Measurements from ENCODE around the gene CDC42BPG. TPM values are rescaled to one million over a fixed set of nuclear protein-coding genes. Genes with fewer than 3 reads are reported as not detected.
A peak's percentile ranks its signal among the peaks of the same experiment; 100 is the strongest.

Gene CDC42BPG
- total RNA-seq, 1 experiment from 2014 or later, result 21.6 TPM

GRCh38 chr11:64876835-64877341, 32.4 kb upstream of the CDC42BPG start (continued):
- no peak for TF ChIP-seq ZNF232 (CRISPR knock-in tag; IDR thresholded peaks at IDR 0.05)
- no peak for TF ChIP-seq NFATC4 (CRISPR knock-in tag; IDR thresholded peaks at IDR 0.05)

- TF ChIP-seq ATF2 (CRISPR knock-in tag; IDR thresholded peaks at IDR 0.05; ENCODE audit: borderline replicate concordance, low read depth) (no peak), SMAD3 (CRISPR knock-in tag; IDR thresholded peaks at IDR 0.05; ENCODE audit: borderline replicate concordance) (no peak), FOXP1 (CRISPR knock-in tag; IDR thresholded peaks at IDR 0.05; ENCODE audit: borderline replicate concordance) (no peak), FOXJ3 (CRISPR knock-in tag; IDR thresholded peaks at IDR 0.05; ENCODE audit: borderline replicate concordance) (no peak), CREB1 (CRISPR knock-in tag; IDR thresholded peaks at IDR 0.05) (no peak), NFE2L1 (CRISPR knock-in tag; IDR thresholded peaks at IDR 0.05) (no peak), ERG (CRISPR knock-in tag; IDR thresholded peaks at IDR 0.05) (no peak), ETV6 (CRISPR knock-in tag; IDR thresholded peaks at IDR 0.05) (no peak), NFYB (CRISPR knock-in tag; conservative IDR thresholded peaks at IDR 0.05; ENCODE audit: low read depth) (no peak)
- TF ChIP-seq, protein P1, sequence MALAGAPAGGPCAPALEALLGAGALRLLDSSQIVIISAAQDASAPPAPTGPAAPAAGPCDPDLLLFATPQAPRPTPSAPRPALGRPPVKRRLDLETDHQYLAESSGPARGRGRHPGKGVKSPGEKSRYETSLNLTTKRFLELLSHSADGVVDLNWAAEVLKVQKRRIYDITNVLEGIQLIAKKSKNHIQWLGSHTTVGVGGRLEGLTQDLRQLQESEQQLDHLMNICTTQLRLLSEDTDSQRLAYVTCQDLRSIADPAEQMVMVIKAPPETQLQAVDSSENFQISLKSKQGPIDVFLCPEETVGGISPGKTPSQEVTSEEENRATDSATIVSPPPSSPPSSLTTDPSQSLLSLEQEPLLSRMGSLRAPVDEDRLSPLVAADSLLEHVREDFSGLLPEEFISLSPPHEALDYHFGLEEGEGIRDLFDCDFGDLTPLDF (CRISPR knock-in tag; IDR thresholded peaks at IDR 0.05), result no peak
- TF ChIP-seq, protein P2, sequence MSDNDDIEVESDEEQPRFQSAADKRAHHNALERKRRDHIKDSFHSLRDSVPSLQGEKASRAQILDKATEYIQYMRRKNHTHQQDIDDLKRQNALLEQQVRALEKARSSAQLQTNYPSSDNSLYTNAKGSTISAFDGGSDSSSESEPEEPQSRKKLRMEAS (CRISPR knock-in tag; IDR thresholded peaks at IDR 0.05), result no peak
- Mint-ChIP-seq H3K27me3 (ENCODE audit: low read depth) (peaks cover 7% of the 10 kb centered on the region), H3K4me3 (peak overlapping the region; percentile 77), H3K9me3 (no peaks in the 10 kb centered on the region), H3K27ac (no peak overlapping the region), H3K36me3 (no peaks in the 10 kb centered on the region; the same call in 1 of the 2 replicates), H3K4me1 (peaks cover 20% of the 10 kb centered on the region)
- DNase-seq (ENCODE audit: low spot score) (no peak), ATAC-seq (no peak)
- POLR2A ChIA-PET, result interaction anchor here (1.0 to 2.4 kb wide), 2 partner anchors 25 to 27 kb away, joined by 3 to 6 read pairs; no protein-coding TSS in a partner anchor
- CTCF ChIA-PET, result interaction anchor here (1.1 to 22.9 kb wide), 5 partner anchors 12 to 310 kb away, joined by 3 to 372 read pairs (median 6); partner anchors contain the start of gene CDC42BPG
Measured at GRCh38 chr11:64876229-64876750, 31.8 kb upstream of the CDC42BPG start.

DNA sequence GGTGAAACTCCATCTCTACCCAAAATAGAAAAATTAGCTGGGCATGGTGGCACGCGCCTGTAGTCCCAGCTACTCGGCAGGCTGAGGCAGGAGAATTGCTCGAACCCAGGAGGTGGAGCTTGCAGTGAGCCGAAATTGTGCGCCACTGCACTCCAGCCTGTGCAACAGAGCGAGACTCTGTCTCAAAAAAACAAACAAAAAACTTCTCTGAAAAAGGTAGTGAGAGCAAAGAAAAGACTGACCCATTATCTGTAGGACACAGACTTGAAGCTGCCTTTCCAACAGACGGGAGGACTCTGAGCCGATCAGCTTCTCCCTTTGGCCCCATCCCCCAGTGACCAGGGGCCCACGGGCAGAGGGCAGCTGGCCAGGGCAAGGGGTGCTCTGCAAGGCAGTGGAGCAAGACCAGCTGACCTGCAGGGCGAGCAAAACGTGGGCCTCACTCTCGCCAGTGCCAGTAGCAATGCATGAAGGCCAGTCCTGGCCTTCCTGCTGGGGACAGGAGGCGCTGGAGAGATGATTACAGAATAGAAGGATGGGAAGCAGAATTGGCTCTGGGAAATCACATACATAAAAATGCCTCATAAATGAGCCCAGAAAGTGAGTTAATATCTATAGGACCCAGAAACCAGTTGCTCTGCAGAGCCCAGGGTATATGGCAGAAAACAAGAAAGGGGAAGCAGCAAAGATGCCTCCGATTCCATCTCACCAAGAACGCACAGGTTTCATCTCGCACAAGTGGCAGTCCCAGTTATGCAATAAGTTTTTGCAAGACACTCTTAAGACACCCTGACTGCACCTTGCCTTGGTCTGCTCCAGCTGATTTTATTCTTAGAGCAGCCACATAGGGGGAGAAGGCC, 31.1 kb upstream of the CDC42BPG start:
- Mint-ChIP-seq H3K36me3 (no peaks in the 10 kb centered on the region; the same call in 1 of the 2 replicates), H3K27ac (peak overlapping the region; percentile 54), H3K9me3 (no peaks in the 10 kb centered on the region), H3K4me3 (no peak overlapping the region), H3K27me3 (ENCODE audit: low read depth) (peaks cover 7% of the 10 kb centered on the region), H3K4me1 (peaks cover 20% of the 10 kb centered on the region)
- no peak for ATAC-seq
- CTCF ChIA-PET, result interaction anchor here (1.4 to 22.9 kb wide), 4 partner anchors 13 to 28 kb away, joined by 3 to 372 read pairs (median 55); partner anchors contain the start of gene CDC42BPG
- DNase-seq (ENCODE audit: low spot score), result no peak
- POLR2A ChIA-PET, result no interaction called here
- TF ChIP-seq CREB1 (CRISPR knock-in tag; IDR thresholded peaks at IDR 0.05) (no peak), FOXP4 (CRISPR knock-in tag; IDR thresholded peaks at IDR 0.05) (no peak), ATF6 (CRISPR knock-in tag; IDR thresholded peaks at IDR 0.05) (no peak), ERG (CRISPR knock-in tag; IDR thresholded peaks at IDR 0.05) (no peak), NFYB (CRISPR knock-in tag; conservative IDR thresholded peaks at IDR 0.05; ENCODE audit: low read depth) (no peak), ZBTB21 (CRISPR knock-in tag; IDR thresholded peaks at IDR 0.05; ENCODE audit: borderline replicate concordance) (no peak), NR1H2 (CRISPR knock-in tag; IDR thresholded peaks at IDR 0.05) (no peak)
